Measurements from ENCODE around the gene RIMBP2.

- TF ChIP-seq, protein P1, sequence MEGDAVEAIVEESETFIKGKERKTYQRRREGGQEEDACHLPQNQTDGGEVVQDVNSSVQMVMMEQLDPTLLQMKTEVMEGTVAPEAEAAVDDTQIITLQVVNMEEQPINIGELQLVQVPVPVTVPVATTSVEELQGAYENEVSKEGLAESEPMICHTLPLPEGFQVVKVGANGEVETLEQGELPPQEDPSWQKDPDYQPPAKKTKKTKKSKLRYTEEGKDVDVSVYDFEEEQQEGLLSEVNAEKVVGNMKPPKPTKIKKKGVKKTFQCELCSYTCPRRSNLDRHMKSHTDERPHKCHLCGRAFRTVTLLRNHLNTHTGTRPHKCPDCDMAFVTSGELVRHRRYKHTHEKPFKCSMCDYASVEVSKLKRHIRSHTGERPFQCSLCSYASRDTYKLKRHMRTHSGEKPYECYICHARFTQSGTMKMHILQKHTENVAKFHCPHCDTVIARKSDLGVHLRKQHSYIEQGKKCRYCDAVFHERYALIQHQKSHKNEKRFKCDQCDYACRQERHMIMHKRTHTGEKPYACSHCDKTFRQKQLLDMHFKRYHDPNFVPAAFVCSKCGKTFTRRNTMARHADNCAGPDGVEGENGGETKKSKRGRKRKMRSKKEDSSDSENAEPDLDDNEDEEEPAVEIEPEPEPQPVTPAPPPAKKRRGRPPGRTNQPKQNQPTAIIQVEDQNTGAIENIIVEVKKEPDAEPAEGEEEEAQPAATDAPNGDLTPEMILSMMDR (IDR thresholded peaks at IDR 0.05): no peak
- no peak for TF ChIP-seq EP300 (IDR thresholded peaks at IDR 0.05)
- TF ChIP-seq POLR2A (IDR thresholded peaks at IDR 0.05): no peak
Measured at GRCh38 chr12:130664772-130665171, 51.3 kb downstream of the RIMBP2 start.

All from tibial nerve (tissue), 4 donors.